Osteoblast (primary cell): ENCODE results near the gene KRTAP1-4. TPM values are rescaled to one million over a fixed set of nuclear protein-coding genes. Genes with fewer than 3 reads are reported as not detected.

Experiments used
- DNase-seq: peaks from one replicate; pipeline ENCODE4 v3.0.0; 2011; ENCODE audit warnings: low spot score, mixed read lengths; ENCODE audit not compliant: insufficient read length; ENCODE audit errors: missing footprints
- H2AFZ ChIP-seq: 2 replicates; pipeline ENCODE4 v1.6.0; 2011; ENCODE audit warnings: mild to moderate bottlenecking, low read length
- H3K27ac ChIP-seq: 2 replicates; pipeline ENCODE4 v1.5.1; 2011; ENCODE audit warnings: mild to moderate bottlenecking, low read depth, low read length, moderate library complexity
- H3K27me3 ChIP-seq: 2 replicates; pipeline ENCODE4 v1.6.0; 2012; ENCODE audit warnings: mild to moderate bottlenecking, control low read depth, inconsistent platforms, low read length, moderate library complexity; ENCODE audit not compliant: insufficient read depth
- H3K36me3 ChIP-seq: 2 replicates; pipeline ENCODE4 v1.5.1; 2011; ENCODE audit warnings: mild to moderate bottlenecking, low read length, control low read depth, moderate library complexity; ENCODE audit not compliant: insufficient read depth
- H3K4me1 ChIP-seq: 2 replicates; pipeline ENCODE4 v1.5.1; 2011; ENCODE audit warnings: mild to moderate bottlenecking, low read length, control low read depth, moderate library complexity; ENCODE audit not compliant: insufficient read depth
- H3K4me2 ChIP-seq: 2 replicates; pipeline ENCODE4 v1.6.0; 2011; ENCODE audit warnings: mild to moderate bottlenecking, low read length; ENCODE audit not compliant: insufficient read depth
- H3K4me3 ChIP-seq: fragments of 200-600 bp; sonication (generic); 3 replicates; pipeline ENCODE4 v1.5.1; 2012; ENCODE audit warnings: mild to moderate bottlenecking, low read length, inconsistent platforms; ENCODE audit not compliant: insufficient read depth
- H3K79me2 ChIP-seq: 2 replicates; pipeline ENCODE4 v1.6.0; 2012; ENCODE audit warnings: mild to moderate bottlenecking, low read length, control low read depth, inconsistent platforms; ENCODE audit not compliant: insufficient read depth
- H3K9me3 ChIP-seq: 2 replicates; pipeline ENCODE4 v1.5.1; 2011; ENCODE audit warnings: low read depth, low read length, control low read depth
- H4K20me1 ChIP-seq: 2 replicates; pipeline ENCODE4 v1.6.0; 2012; ENCODE audit warnings: mild to moderate bottlenecking, low read length, control low read depth; ENCODE audit not compliant: insufficient read depth
- CTCF ChIP-seq: IDR thresholded peaks from 2 replicates; pipeline ENCODE4 v1.5.1; 2011; ENCODE audit warnings: mild to moderate bottlenecking, low read depth, low read length, moderate library complexity; ENCODE audit errors: extremely low read depth
- total RNA-seq: library from RNA; depleted of rRNA; stranded (reverse); fragments of >200 nt; gene quantifications from 2 replicates; pipeline ENCODE4 v1.2.3, GENCODE V29; 2012

Gene KRTAP1-4
- total RNA-seq = not detected in 2 replicates

- H3K9me3 ChIP-seq = no peaks in the 10 kb centered on the region
- no peaks in the 10 kb centered on the region for H3K36me3 ChIP-seq
- no peak within 1 kb of the TSS for H2AFZ ChIP-seq
- H3K27ac ChIP-seq = no peak within 1 kb of the TSS
- no peak within 1 kb of the TSS for H3K4me2 ChIP-seq
- H3K4me1 ChIP-seq = peaks cover 30% of the 10 kb centered on the region
- no peaks in the 10 kb centered on the region for H3K27me3 ChIP-seq
- H4K20me1 ChIP-seq = no peaks in the 10 kb centered on the region
- DNase-seq = no peak
- H3K79me2 ChIP-seq = no peaks in the 10 kb centered on the region
- no peak within 1 kb of the TSS for H3K4me3 ChIP-seq
- TF ChIP-seq CTCF = no peak
Observed at GRCh38 chr17:41029633-41030245, at the start of gene KRTAP1-4. Gene KRTAP1-4, minus strand, starts transcription at chr17:41030195. Its CDS starts 117 bp downstream, at chr17:41030078.

DNA sequence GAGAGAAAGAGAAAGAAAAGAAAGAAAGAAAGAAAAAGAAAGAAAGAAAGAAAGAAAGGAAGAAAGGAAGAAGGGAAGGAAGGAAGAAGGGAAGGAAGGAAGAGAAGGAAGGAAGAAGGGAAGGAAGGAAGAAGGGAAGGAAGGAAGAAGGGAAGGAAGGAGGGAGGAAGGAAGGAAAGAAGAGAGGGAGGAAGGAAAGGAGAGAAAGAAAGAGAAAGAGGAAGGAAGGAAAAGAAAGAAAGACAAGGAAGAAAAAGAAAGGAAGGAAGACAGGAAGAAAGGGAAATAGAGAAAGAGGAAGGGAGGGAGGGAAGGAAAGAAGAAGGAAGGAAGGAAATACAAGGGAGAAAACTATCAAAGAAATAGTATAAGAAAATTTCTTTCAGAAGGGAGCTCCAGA is 46.8 kb upstream of the KRTAP1-4 start:
- H3K27ac ChIP-seq = no peak overlapping the region
- no peaks in the 10 kb centered on the region for H4K20me1 ChIP-seq
- TF ChIP-seq CTCF = no peak
- no peak overlapping the region for H2AFZ ChIP-seq
- H3K4me3 ChIP-seq = no peak overlapping the region
- DNase-seq = no peak
- H3K9me3 ChIP-seq = no peaks in the 10 kb centered on the region
- no peaks in the 10 kb centered on the region for H3K79me2 ChIP-seq
- H3K4me2 ChIP-seq = no peak overlapping the region
- no peaks in the 10 kb centered on the region for H3K27me3 ChIP-seq
- no peaks in the 10 kb centered on the region for H3K36me3 ChIP-seq
- H3K4me1 ChIP-seq = peaks cover 3% of the 10 kb centered on the region

- TF ChIP-seq CTCF = no peak
- Histone ChIP-seq H3K4me3 (no peak overlapping the region), H2AFZ (no peak overlapping the region), H3K27ac (no peak overlapping the region), H3K9me3 (no peaks in the 10 kb centered on the region), H3K27me3 (no peaks in the 10 kb centered on the region), H3K4me2 (no peak overlapping the region), H3K36me3 (no peaks in the 10 kb centered on the region), H3K4me1 (peaks cover 3% of the 10 kb centered on the region), H3K79me2 (no peaks in the 10 kb centered on the region), H4K20me1 (no peaks in the 10 kb centered on the region)
- no peak for DNase-seq
Observed at GRCh38 chr17:41073676-41074075, 43.7 kb upstream of the KRTAP1-4 start.

DNA sequence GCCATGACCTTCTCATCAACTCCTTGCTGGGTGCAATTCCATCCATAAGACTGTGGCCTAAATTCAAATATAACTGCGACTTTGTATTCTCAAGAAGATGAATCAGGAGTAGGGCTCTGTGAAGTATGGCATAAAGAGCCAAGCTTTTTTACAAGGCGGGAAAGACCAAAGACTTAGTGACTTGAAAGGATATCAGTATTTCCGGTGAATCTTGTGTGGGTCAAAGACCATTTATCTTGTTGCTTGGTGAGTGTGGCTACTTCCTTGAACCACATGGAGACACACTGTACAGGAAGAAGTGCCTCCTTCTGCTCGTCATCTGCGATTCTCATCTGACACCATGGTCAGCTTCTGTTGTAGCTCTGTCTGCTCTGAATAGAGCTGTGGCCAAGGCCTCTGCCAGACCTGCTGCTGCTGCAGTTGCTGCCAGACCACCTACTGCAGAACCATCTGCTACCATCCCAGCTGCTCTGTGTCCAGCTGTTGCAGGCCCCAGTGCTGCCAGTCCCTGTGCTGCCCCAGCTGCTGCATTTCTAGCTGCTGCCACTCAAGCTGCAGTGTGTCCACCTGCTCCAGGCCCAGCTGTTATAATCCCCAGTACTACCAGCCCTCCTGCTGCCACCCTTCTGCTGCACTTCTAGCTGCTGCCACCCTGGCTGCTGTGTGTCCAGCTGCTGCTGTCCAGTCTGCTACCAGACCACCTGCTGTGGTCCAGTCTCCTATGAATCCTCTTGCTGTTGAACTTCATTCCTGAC is 41.8 kb upstream of the KRTAP1-4 start:
- H2AFZ ChIP-seq = peak overlapping the region; percentile 4
- no peak for TF ChIP-seq CTCF

More for the DNA sequence above, 41.8 kb upstream of the KRTAP1-4 start:
- Histone ChIP-seq H3K4me2 (no peak overlapping the region), H3K79me2 (no peaks in the 10 kb centered on the region), H3K4me1 (peaks cover 3% of the 10 kb centered on the region), H3K9me3 (no peaks in the 10 kb centered on the region), H3K4me3 (no peak overlapping the region), H3K27ac (no peak overlapping the region), H3K27me3 (no peaks in the 10 kb centered on the region), H3K36me3 (no peaks in the 10 kb centered on the region), H4K20me1 (no peaks in the 10 kb centered on the region)
- DNase-seq = no peak
